ENCODE results near the gene ZBTB7A.

Gene ZBTB7A

GRCh38 chr19:4094291-4094690, 27.6 kb upstream of the ZBTB7A start:
- no peak for DNase-seq (ENCODE audit: low read depth)

DNA sequence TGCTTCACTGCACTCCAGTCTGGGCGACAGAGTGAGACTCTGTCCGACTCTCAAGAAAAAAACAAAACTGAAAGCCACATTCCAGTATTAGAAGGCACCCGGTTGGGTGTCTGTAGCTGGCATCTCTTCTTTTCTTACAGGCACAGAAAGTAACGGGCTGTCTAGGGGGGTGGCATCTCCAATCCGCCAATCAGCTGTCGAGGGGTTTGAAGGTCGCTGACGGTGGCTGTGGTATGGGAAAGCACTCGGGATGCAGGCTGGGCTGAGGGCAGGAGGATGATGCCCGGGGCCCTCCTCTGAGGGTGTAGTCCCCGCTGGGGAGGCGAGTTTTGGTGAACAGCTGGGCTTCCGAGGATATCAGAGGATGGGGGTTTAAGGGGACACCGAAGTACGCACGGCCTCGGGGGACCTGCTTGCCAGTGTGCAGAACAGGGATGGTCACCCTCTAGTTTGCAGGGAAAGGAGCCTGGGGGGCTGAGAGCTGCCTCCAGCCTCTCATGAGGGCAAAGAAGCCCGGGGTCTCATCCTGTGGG, 27.0 kb upstream of the ZBTB7A start:
- DNase-seq (ENCODE audit: low read depth), result no peak

GRCh38 chr19:4090356-4091220, 23.9 kb upstream of the ZBTB7A start:
- DNase-seq (ENCODE audit: low read depth), result no peak

DNA sequence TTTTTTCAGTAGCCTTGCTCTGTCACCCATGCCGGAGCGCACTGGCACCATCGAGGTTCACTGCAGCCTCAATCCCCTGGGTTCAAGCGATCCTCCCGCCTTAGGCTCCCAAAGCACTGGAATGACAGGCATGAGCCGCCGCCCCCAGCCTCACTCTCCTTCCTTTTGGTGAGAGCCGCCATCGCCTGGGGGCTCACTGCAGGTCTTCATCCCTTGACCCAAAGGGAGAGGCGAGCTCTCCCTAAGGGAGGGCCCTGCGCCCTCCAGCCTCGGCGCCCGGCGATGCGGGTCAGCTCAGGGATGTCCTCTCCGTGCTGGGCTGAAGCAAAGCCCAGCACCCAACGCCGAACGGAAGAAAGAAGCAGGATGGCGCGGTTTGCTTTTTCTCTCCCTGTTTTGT, 23.2 kb upstream of the ZBTB7A start:
- no peak for DNase-seq (ENCODE audit: low read depth)

- DNase-seq (ENCODE audit: low read depth), result no peak
Observed at GRCh38 chr19:4089400-4089908, 22.8 kb upstream of the ZBTB7A start.

- DNase-seq (ENCODE audit: low read depth), result no peak
Observed at GRCh38 chr19:4088975-4089374, 22.3 kb upstream of the ZBTB7A start.

GRCh38 chr19:4087787-4088679, 21.3 kb upstream of the ZBTB7A start:
- no peak for DNase-seq (ENCODE audit: low read depth)

- peak; percentile 24 for DNase-seq (ENCODE audit: low read depth)
Observed at GRCh38 chr19:4086411-4086867, 19.7 kb upstream of the ZBTB7A start.

GRCh38 chr19:4084547-4084877, 17.8 kb upstream of the ZBTB7A start:
- no peak for DNase-seq (ENCODE audit: low read depth)

- DNase-seq (ENCODE audit: low read depth), result no peak
Observed at GRCh38 chr19:4083677-4084546, 17.2 kb upstream of the ZBTB7A start.

GRCh38 chr19:4082172-4082571, 15.5 kb upstream of the ZBTB7A start:
- DNase-seq (ENCODE audit: low read depth), result no peak

- peak; percentile 48 for DNase-seq (ENCODE audit: low read depth)
Observed at GRCh38 chr19:4081441-4082129, 14.9 kb upstream of the ZBTB7A start.

DNA sequence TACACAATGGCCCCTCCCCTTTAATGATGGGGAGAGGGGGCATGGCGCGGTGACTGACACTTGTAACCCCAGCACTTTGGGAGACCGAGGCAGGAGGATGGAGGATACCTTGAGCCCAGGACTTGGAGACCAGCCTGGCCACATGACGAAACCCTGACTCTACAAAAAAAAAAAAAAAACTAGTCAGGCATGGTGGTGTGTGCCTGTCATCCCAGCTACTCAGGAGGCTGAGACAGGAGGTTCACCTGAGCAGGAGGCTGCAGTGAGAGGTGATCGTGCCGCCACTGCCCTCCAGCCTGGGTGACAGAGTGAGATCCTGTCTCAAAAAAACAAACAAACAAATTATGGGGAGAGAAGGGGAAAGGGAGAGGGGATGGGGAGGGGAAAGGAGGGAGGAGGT, 13.8 kb upstream of the ZBTB7A start:
- DNase-seq (ENCODE audit: low read depth), result no peak

- peak; percentile 59 for DNase-seq (ENCODE audit: low read depth)
Observed at GRCh38 chr19:4077800-4078684, 11.3 kb upstream of the ZBTB7A start.

- no peak for DNase-seq (ENCODE audit: low read depth)
Observed at GRCh38 chr19:4077007-4077374, 10.3 kb upstream of the ZBTB7A start.

DNA sequence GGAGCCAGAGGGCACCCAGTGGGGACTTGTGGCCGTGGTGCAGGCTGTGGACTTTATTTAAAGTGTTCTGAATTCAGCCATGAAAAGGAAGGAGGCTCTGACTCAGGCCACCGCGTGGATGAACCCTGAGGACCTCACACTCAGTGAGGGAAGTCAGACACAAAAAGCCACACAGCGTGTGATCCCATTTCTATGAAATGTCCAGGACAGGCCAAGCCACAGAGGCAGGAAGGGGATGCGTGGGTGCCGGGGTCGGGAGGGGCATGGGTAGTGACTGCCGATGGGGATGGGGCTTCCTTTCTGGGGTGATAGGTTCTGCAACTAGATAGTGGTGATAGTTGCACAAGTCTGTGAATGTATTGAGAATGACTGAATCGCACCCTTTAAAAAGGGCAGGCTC, 8.7 kb upstream of the ZBTB7A start:
- DNase-seq (ENCODE audit: low read depth), result peak; percentile 26

DNA sequence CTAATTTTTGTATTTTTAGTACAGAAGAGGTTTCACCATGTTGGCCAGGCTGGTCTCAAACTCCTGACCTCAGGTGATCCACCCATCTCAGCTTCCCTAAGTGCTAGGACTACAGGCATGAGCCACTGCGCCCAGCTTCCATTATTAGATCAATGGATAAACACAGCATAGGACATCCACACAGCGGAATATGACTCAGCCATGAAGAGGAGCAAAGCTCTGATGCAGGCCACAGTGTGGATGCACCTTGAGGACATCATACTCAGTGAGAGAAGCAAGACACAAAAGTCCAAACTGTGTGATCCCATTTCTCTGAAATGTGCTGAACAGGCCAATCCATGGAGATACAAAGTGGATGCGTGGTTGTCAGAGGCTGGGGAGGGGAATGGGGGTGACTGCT, 4.9 kb upstream of the ZBTB7A start:
- no peak for DNase-seq (ENCODE audit: low read depth)

DNA sequence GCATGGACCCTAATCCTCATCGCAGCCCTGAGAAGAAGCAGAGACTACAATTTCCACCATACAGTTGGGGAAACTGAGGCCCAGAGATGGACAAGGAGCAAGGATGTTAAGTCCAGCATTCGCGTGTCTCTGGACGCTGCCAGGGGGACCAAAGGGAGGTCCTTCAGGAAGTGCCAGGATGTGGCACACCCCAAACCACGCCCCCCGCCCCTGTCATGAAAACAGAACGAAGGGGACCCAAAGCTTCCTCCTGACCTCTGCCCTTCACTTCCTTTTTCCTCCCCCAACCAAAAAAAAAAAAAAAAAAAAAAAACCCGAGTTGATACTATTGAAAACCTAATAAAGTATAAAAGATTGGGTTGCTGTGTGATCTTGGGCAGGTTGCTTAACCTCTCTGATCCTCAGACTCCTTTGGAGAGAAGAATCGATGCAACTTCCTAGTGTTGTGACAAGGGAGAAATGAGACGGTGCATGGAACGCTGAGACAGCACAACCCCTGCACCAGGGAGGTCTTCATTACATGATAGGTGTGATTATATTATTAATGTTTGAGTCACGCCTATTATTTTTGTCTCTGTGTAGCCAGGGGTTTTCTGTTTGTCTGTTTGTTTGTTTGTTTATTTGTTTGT, 2.7 kb upstream of the ZBTB7A start:
- DNase-seq (ENCODE audit: low read depth), result no peak

Measured in EH (cell line).